GM18517 (cell line): ENCODE results near the gene MPEG1.

Source experiments
- ATAC-seq: cut with Tn5 transposase; IDR thresholded peaks from one replicate; pipeline ENCODE4 v1.9.1; 2021; ENCODE audit warnings: mild to moderate bottlenecking, moderate library complexity; ENCODE audit not compliant: unreplicated experiment

Gene MPEG1, protein sequence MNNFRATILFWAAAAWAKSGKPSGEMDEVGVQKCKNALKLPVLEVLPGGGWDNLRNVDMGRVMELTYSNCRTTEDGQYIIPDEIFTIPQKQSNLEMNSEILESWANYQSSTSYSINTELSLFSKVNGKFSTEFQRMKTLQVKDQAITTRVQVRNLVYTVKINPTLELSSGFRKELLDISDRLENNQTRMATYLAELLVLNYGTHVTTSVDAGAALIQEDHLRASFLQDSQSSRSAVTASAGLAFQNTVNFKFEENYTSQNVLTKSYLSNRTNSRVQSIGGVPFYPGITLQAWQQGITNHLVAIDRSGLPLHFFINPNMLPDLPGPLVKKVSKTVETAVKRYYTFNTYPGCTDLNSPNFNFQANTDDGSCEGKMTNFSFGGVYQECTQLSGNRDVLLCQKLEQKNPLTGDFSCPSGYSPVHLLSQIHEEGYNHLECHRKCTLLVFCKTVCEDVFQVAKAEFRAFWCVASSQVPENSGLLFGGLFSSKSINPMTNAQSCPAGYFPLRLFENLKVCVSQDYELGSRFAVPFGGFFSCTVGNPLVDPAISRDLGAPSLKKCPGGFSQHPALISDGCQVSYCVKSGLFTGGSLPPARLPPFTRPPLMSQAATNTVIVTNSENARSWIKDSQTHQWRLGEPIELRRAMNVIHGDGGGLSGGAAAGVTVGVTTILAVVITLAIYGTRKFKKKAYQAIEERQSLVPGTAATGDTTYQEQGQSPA

DNA sequence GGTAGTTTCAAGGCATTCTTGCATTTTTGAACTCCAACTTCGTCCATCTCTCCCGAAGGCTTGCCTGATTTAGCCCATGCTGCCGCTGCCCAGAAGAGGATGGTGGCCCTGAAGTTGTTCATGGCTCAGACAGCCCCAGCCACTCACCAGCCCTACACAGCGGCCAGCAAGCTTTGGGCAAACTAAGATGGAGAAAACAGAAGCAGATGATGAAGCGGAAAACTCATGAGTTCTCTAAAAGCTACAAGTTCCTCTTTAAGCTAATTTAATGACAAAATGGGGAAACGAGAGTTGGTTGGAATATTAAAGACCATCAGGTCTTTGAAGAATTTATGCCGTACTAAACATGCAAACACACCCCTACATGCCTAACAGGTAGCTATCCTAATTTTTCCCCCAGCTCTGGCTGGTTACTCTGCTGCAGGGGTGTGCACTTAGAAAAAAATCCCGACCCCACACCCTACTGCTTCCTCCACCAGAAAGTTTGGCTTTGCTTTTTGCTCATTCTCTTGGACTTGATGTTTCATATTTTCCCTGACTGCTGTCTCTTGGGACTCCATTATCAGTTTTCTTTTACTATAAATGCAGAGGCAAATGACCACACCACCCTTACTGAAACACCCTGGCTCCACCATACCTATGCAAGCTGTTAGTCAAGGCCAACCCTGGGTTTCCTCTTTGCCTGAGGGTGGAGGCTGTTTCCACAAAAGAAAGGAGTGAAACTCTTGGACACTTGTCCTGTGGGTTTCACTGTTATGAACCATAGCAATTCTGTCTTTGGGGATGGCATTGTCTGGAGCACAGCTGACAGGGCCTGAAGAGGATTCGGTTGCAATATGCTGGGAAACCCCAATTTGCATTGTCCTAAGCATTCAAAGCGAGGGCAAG lies at the start of gene MPEG1:
MPEG1 (minus strand) TSS at position 184 of the 888 bp plus-strand sequence; CDS start at position 122, 62 bp downstream.
- no peak for ATAC-seq

DNA sequence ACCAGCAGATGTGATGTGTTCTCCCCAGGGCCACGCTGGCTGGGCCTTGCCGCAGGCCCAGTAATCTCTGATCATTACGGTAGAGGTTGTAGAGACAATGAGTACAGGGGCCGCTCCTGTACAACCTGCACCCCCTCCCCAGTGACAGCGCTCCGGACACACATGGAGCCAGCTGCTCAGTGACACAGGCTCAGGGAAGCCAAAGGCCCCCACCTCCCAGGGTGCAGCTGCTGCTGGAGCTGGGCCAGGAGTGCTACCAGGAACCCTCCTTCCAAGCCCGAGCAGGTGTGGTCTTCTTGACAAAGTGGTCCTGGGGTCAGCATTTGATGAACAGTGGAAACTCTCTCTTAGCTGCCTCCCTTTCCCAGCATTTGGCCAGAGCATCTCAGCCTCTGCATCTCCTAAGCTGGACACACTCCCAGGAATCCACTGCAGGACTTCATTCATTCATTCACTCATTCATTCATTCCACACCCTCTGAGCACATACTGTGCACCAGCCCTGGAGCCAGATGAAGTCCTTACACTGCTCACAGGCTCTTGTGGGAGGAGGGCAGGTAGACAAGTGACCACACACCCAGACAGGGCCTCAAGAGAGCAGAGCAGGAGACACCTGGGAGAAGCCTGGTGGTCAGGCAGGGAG lies 49.6 kb upstream of the MPEG1 start:
- no peak for ATAC-seq

DNA sequence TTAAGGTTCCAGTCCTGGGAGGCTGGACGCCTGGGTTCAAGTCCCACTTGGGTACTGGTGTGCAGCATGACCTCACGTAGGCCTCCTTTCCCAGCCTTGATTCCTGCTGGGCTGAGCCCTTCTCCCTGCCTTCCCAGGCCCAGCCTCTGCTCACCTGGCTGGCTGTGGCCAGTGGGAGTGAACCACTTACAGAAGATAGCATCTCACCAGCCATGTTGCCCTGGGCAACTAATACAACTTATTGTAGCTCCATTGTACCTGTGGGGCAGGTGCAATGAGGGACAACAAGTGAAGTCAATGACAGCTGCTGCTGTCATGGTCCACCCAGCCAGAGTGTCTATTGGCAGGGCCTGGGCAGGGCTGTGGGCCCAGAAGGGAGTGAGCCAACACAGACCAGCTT lies 48.4 kb upstream of the MPEG1 start:
- ATAC-seq: no peak

DNA sequence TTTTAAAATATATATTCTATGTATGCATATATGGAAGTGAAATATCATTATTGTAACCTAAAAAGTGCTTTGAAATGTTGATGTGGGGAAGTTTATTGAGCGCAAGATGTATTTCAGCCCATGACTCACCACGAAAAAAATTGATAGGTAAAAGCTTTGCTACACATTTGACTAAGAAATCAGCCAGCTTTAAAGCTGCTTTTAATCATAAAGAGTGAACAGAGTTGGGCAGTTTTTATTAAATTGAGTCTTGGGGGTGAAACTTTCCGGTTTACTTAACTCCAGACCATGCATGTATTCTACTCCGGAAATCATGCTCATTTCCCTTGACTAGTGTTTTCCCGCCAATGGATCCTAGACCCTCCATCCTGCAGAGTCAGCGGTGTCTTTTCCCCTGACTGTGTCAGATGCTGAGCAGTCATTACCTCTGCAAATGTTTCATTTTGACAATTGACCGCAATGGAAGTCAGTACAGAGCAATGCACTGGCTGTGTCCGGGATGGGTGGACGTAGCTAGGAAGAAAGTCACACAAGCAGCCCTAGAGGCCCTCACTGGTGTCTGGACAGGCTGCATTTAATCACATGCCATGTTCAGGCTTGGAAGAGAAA lies 47.2 kb upstream of the MPEG1 start:
- no peak for ATAC-seq

DNA sequence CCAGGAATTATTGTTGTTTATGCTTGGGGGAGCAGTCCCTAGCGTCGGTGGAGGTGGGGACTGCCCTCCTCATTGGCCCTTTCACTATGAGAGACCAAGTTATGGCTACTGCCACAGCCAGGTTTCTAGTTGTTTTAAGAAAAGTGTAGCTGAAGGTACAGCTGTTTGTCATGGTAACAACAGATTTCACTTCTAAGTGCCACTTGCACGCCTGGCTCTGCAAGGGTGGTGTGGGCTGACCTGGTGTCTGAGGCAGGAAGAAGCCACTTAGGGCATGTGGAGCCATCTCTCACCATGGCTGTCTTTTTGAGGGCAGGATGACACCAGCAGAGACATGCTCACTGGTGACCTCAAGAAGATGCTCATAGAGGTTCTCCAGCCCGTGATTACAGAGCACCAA lies 46.3 kb upstream of the MPEG1 start:
- no peak for ATAC-seq

DNA sequence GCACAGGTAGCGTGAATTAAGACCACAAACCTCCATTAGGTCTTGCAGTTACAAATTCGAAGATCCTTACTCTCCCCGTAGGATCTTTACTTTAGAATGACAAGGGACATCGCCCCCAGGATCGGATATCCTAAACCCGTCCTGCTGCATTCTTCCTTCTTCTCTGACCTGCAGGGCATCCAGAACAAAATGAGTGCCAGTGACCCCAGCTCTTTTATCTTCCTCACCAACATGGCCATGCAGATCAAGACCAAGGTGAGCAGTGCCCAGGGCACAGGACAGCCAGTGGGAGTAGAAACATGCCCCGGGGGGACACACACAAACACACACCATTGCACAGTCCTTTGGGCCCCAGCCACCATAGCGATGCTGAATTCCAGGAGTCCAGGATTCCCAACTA lies 42.6 kb upstream of the MPEG1 start:
- ATAC-seq: no peak

DNA sequence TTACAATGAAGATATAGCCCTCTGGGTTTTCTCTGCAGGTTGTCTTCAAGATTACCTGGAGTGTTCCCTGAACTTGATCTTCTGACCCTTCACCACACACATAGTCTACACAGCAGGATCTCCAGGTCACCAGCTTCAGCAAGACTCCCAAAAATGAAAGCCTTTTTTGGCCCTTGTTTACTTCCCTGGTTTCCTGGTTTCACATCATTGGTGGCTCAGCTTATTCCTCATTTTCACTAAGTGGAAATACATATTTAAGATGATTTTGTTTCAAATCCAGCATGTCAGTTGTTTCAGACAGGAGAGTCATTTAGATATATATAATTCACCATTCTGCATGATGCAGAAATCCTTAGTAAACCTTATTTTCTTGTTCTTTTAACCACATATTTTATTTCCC lies 41.6 kb upstream of the MPEG1 start:
- ATAC-seq: no peak

DNA sequence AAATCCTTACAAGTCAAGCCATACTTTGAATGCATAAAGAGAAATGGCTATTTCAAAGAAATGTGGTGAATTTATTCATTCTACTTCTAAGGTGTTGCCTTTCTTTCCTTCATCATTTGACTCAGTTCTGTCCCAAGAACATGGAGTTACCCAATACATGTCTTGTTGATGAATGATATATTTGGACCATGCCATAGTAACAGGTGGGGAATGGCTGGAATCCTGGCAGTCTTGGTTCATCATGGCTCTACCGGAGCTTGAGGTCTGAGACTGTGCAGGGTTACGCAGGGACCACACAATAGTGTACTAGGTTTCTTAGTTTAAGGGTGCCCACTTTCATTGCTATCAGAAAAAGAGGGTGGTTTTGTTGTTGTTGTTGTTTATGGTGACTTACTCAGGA lies 40.3 kb upstream of the MPEG1 start:
- ATAC-seq: no peak

DNA sequence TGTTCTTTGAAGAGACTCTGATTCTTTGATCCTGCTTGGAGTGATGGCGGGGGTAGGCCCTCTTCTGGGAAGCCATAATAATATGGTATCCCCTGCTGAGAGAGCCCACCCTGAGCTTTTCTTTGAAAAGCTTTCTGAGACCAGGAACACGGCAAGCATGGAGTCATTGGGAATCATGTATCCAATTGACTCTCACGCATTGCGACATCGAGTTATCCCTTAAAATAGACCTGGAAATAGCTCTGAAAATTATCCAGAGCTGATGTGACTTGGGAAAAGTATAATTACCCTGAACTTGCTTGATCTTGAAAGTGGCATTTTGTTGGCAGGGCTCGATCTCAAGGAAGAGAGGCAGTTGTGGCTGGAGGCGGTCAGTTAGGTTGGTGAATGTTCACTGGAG lies 36.8 kb upstream of the MPEG1 start:
- no peak for ATAC-seq

DNA sequence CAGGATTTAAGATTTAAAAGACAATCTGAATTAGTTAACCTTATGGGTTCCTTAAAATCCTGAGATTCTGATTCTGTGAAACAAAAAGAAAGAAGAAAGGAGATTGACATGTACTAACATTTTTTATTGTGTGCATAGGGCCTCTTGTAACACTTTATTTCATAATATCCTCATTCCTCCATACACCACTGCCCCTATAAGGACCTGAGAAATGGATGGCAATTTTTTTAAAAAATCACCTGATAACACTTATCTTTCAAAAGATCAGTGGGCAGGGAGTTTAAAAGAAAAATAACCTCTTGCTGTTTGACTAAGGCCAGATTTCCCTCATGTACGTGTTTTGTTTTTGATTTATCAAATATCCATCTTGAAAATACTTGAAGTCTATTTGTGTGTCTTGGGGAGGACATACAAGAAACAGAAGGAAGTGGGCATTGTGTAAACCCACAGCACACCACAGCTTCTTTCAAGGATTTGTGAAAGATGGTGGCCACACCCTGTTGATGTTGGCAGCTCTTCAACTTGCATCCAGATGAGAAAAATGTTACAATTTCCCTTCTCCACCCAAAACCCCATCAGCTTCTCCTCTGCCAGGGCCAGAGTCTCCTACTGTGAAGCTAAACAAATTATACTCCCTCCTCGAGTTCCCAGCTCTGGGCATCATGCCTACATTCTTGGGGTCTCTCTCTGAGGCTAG lies 35.0 kb upstream of the MPEG1 start:
- ATAC-seq: no peak

DNA sequence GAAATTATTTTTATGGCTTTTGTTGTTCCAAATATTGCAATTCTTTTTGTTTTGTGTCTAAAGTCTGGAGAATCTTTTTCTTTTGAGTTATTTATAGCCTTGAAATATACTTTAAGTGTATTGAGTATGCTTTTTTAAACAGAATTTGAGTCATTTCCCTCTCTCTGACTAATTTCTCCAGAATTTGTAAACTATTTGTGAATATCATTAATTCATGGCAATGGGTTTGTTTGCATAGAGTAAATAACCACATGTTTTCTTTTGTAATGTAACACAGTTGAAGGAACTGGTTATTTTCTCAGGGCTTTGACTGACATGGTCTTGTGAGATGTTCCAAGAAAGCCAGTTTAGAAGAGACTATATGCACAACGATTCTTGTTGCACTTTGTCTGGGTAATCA lies 30.9 kb upstream of the MPEG1 start:
- ATAC-seq: no peak

DNA sequence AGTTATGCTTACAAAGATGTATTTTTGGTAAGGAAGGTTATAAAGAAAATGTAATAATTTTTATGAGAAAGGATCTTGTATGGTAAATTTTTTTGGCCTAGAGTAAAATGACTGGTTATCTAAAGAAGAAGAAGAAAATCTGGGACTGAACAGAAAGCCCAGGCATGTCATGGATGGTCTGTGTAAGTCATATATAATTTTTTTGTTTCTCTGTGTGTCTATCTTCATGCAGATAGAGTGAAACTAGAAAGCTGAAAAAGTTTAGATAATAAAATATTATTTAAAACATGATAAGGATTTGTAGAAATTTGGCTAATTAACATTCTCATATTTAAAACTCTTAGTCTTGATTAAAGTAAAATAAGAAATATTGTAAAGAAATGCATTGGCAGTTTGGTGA lies 27.6 kb upstream of the MPEG1 start:
- ATAC-seq: no peak

DNA sequence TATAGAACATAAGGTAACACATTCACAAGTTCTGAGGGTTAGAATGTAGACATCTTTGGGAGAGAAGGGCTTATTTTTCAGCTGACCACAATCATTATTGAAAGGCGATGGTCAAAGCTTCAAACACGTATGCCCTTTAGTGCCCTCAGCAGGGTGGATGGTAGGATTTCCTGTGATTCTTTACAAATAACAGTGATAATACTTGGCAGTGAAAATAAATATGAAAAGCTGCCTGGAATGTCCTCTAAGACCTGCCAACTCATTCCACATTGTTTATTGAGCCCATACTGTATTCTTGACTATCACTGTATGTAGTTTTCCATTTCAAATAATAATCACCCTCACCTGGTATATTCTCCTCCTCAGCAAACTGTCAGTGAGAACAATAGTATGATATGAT lies 13.7 kb upstream of the MPEG1 start:
- no peak for ATAC-seq

DNA sequence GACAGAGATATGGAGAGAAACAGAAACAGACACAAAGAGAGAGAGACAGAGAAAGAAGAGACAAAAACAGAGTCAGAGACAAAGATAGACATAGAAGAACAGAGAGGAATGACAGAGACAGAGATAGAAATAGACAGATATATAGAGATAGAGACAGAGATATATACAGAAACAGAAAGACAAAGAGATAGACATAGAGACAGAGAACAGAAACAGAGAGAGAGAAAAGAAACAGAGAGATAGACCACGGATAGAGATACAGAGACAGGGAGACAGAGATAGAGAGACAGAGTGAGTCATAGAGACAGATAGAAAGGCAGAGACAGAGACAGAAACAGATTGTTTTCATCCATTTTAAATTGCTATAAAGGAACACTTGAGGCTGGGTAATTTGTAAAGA lies 12.3 kb upstream of the MPEG1 start:
- ATAC-seq: peak; percentile 68

DNA sequence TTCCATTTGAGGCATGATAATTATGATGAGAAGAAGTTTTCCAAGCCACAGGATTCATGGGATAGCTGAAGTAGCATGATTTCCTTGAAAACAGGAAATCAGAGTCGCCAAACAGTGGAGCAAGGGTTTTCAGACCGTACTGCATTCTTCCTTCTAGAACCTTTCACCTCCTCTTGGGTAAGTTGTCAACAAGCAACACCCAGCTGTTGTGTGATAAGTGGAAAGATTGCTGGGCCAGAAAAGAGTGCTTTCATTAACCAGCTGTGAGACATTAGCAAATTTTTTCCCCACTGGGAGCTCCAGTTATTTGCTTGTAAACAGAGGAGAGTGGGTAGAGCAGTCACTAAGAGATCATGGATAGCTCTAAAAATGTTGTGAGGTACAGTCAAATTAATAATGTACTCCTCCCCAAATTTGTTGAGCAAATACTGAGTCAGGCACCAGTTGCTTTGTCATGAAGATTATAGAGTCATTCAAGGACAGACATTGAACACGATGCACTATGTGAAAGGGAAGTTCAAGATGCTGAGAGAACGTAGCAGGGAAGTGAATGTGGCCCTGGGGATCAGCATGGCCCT lies 11.7 kb upstream of the MPEG1 start:
- peak; percentile 46 for ATAC-seq

DNA sequence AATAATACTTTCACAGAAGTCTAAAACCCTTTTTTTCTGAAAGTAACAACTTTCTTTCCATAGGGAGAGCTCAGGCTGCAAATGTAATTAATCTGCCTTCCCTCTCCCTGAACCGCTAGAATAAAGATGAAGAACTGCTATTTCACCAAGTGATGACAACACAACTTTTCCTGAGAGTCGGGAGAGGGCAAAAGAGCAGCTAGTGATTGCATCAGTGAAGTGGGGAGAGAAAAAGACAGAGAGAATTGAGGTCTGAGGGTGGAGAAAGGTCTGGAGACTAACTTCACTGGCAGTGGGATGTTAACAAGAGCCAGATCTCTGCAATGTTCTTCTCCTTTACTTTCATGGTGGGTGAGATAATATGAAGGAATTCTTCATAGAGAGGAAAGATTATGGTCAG lies 10.9 kb upstream of the MPEG1 start:
- ATAC-seq: no peak

DNA sequence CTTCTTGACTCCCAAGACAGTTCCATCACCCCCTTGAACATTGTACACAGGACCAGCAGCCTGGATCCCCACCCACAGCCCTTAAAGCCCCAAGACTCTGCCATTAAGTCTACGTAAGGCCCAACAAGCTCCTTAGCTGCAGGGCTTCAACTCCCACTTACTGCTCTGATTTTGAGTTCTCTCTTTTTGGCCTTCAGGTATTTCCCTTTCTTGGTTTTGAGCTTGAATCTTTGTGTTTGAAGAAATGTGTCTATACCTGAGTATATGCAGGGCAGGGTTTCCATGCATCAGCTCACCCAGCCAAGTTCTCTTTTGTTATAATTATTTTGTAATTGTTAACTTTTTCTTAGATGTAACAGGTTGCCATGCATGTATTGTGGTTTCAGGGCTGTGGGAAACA lies 10.4 kb upstream of the MPEG1 start:
- ATAC-seq: no peak

DNA sequence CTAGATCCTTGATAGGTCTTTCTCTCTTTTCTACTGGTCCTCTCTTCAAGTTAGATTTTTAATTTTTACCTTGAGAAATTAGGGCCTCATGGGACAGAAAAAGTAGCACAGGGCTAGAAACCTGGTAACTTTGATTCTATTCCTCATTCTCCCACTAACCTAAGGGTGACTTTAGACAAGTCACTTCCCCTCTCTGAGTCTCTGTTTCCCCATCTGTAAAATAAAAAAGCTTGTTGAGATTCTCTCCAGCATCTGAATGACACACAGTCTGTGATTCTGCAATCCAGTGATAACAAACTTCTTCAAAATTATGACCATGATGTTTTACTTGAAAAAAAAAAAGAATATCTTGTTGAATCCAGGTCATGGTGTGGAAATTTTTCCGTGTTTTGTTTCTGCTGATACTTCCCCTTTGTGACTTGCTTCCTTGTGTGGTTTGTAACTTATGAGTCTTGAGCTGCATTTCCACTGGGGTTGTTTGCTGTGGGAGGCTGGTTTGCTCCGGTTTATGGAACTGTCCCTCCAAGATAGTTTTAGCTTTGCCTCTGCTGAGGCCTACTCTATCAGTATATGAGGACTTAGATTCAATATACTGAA lies 9.8 kb upstream of the MPEG1 start:
- no peak for ATAC-seq

DNA sequence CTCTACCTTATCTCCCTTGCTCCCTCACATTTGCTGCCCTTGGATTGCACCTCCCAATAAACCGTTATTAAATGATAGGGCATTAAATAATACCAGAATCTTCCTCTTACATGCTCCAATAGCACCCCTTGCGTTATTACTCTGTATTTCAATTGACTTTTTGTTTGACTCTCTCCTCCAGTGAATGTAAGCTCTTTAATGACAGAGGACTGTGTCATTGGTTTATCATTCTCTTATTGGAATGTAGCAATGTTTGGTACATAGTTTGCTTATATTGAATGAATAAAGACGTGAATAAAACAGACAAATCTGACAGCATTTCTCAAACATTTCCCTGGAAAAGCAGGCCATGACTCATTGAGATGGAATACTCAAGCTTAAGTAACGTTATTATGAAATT lies 8.7 kb upstream of the MPEG1 start:
- ATAC-seq: no peak
